K562 (cell line): Measurements from ENCODE around the gene MATK. TPM values are rescaled to one million over a fixed set of nuclear protein-coding genes. Genes with fewer than 3 reads are reported as not detected.

Experiments used
- ATAC-seq: fragments of 200-7000 bp; cut with Tn5 transposase; 3 replicates; pipeline ENCODE4 v1.9.1; 2020; ENCODE audit warnings: moderate library complexity
- BruUV-seq: library from RNA; stranded (reverse); fragments of 400-500 nt; replicated peaks from 2 replicates; lab custom pipeline; 2021; lab: Mats Ljungman, UMichigan
- CTCF ChIA-PET: fragments of 300-600 bp; formaldehyde crosslinking; extraction: SDS; loops from one replicate; lab custom pipeline; 2021; ENCODE audit warnings: low intra/inter-chr PET ratio; lab: Yijun Ruan, JAX
- POLR2A ChIA-PET: fragments of 300-600, 350-650 bp; sonication (Branson Sonifier 250); formaldehyde crosslinking; extraction: SDS; loops from one replicate; lab custom pipeline; 2021; ENCODE audit warnings: antibody characterized with exemption, inconsistent platforms; lab: Yijun Ruan, JAX
- DNase-seq, 4 experiments: peaks; one replicate each; pipeline versions ENCODE4 v3.0.0 to v3.0.0-alpha.2; 2011 to 2018; ENCODE audit warnings: low spot score in 3 of 4, mixed read lengths in 3 of 4; ENCODE audit errors: extremely low read depth in 1 of 4
- FAIRE-seq: peaks from 2 replicates; lab custom pipeline; 2011; peaks lifted over from hg19 to GRCh38; lab: Jason Lieb, UNC
- H2AFZ ChIP-seq: 2 replicates; pipeline ENCODE4 v1.6.0; 2011; ENCODE audit warnings: low read depth, low read length, control low read depth, inconsistent platforms
- H3K27ac ChIP-seq: fragments of 200-600 bp; 3 replicates; pipeline ENCODE4 v1.8.0; 2011; ENCODE audit warnings: low read depth, mild to moderate bottlenecking, control low read depth, inconsistent platforms, low read length, moderate library complexity, mixed read lengths; ENCODE audit errors: extremely low read depth
- H3K27me3 ChIP-seq, 2 experiments: fragments of 300-600 bp in 1 of 2; 2 replicates in 1 of 2; 3 replicates in 1 of 2; pipeline versions ENCODE4 v1.6.0 to v1.8.0; 2011; ENCODE audit warnings: inconsistent platforms in 2 of 2, low read length in 2 of 2, mild to moderate bottlenecking in 1 of 2, mixed read lengths in 1 of 2, moderate library complexity in 1 of 2; ENCODE audit not compliant: control insufficient read depth in 2 of 2, insufficient read depth in 2 of 2
- H3K36me3 ChIP-seq: fragments of 300-600 bp; 3 replicates; pipeline ENCODE4 v1.8.0; 2011; ENCODE audit warnings: mild to moderate bottlenecking, low read length, inconsistent platforms; ENCODE audit not compliant: control insufficient read depth, insufficient read depth
- H3K4me1 ChIP-seq, 2 experiments: fragments of 200-600 bp in 1 of 2; replicated peaks in 1 of 2; 2 replicates in 1 of 2; 3 replicates in 1 of 2; pipeline versions ENCODE4 v1.5.1 to v1.8.0; 2011; ENCODE audit warnings: inconsistent platforms in 2 of 2, low read length in 2 of 2, mild to moderate bottlenecking in 1 of 2, mixed read lengths in 1 of 2, moderate library complexity in 1 of 2; ENCODE audit not compliant: control insufficient read depth in 2 of 2, insufficient read depth in 2 of 2
- H3K4me2 ChIP-seq: 2 replicates; pipeline ENCODE4 v1.6.1; 2011; ENCODE audit warnings: low read length, control low read depth, inconsistent platforms, mixed read lengths; ENCODE audit not compliant: insufficient read depth
- H3K4me3 ChIP-seq: fragments of 200-600 bp; sonication (generic), shearing (Covaris generic); 2 replicates; pipeline ENCODE4 v1.5.1; 2016; ENCODE audit warnings: control low read depth, inconsistent platforms
- H3K79me2 ChIP-seq: fragments of 200-600 bp; 3 replicates; pipeline ENCODE4 v1.8.0; 2011; ENCODE audit warnings: low read length, inconsistent platforms; ENCODE audit not compliant: control insufficient read depth, insufficient read depth
- H3K9ac ChIP-seq, 2 experiments: 2 replicates each; pipeline versions ENCODE4 v1.6.0 to v1.6.1; 2011; ENCODE audit warnings: low read depth in 2 of 2, low read length in 2 of 2, control low read depth in 1 of 2, inconsistent platforms in 1 of 2, mild to moderate bottlenecking in 1 of 2, mixed read lengths in 1 of 2; ENCODE audit not compliant: insufficient read depth in 1 of 2
- H3K9me1 ChIP-seq: one replicate; pipeline ENCODE4 v1.6.0; 2011; ENCODE audit warnings: inconsistent platforms, mild to moderate bottlenecking, low read length, moderate library complexity; ENCODE audit not compliant: control insufficient read depth, insufficient read depth
- H3K9me3 ChIP-seq: replicated peaks from 2 replicates; pipeline ENCODE4 v1.5.1; 2011; ENCODE audit warnings: low read depth, low read length, inconsistent platforms; ENCODE audit not compliant: control insufficient read depth, insufficient read depth
- H4K20me1 ChIP-seq: replicated peaks from 2 replicates; pipeline ENCODE4 v1.6.1; 2011; ENCODE audit warnings: low read length, inconsistent platforms, mixed read lengths; ENCODE audit not compliant: control insufficient read depth, insufficient read depth
- BHLHE40 ChIP-seq: IDR thresholded peaks from 2 replicates; pipeline ENCODE4 v1.6.1; 2011; ENCODE audit warnings: low read length, improper control_type of control experiment
- BRD9 ChIP-seq: fragments of 450-650 bp; IDR thresholded peaks from 2 replicates; pipeline ENCODE4 v1.6.1; 2018; ENCODE audit warnings: low read depth; ENCODE audit not compliant: partially characterized antibody
- HOXB6 ChIP-seq: fragments of 250-450 bp; sonication (Bioruptor Pico); IDR thresholded peaks from 2 replicates; pipeline ENCODE4 v1.5.1; 2022; ENCODE audit warnings: mild to moderate bottlenecking, borderline replicate concordance
- MIER1 ChIP-seq: fragments of 450-650 bp; IDR thresholded peaks from 2 replicates; pipeline ENCODE4 v1.6.1; 2016; ENCODE audit warnings: antibody characterized with exemption, mild to moderate bottlenecking, low read depth
- NR3C1 ChIP-seq: sonication (generic); formaldehyde crosslinking; IDR thresholded peaks from 2 replicates; pipeline ENCODE4 v1.8.1; 2022; ENCODE audit warnings: missing genetic modification reagents
- TCF7 ChIP-seq: sonication (generic); IDR thresholded peaks from 2 replicates; pipeline ENCODE4 v1.6.1; 2016; ENCODE audit warnings: antibody characterized with exemption, borderline replicate concordance
- ZNF23 ChIP-seq: fragments of 250-450 bp; sonication (Bioruptor Pico); IDR thresholded peaks from 2 replicates; pipeline ENCODE4 v1.4.0; 2020; ENCODE audit warnings: mild to moderate bottlenecking
- ZNF239 ChIP-seq: fragments of 250-450 bp; sonication (Bioruptor Pico); IDR thresholded peaks from 2 replicates; pipeline ENCODE4 v1.4.0; 2020; ENCODE audit warnings: mild to moderate bottlenecking
- WGBS: fragments of 100-300 bp; shearing (Covaris generic); methylation state at CpG from one replicate; pipeline ENCODE4 v1.1.6; 2016; ENCODE audit warnings: low coverage, mixed read lengths; ENCODE audit not compliant: insufficient coverage; ENCODE audit errors: missing lambda C conversion rate; 5-methylcytosine and 5-hydroxymethylcytosine counted together
- in situ Hi-C: fragments of 300-500 bp; cut with MboI; formaldehyde crosslinking; loops from 4 replicates; pipeline ENCODE4 v1.15.0; 2018; ENCODE audit warnings: inconsistent platforms, mixed read lengths
- intact Hi-C: fragments of 100-400 bp; cut with micrococcal nuclease; formaldehyde crosslinking; loops from 2 replicates; pipeline ENCODE4 v1.14.2; 2022
- polyA plus RNA-seq, 8 experiments: library from polyadenylated mRNA; depleted of rRNA in 4 of 8; stranded (reverse) in 5 of 8; unstranded in 3 of 8; fragments of >200 nt; fragmentation: Nextera tagmentation in 2 of 8; fragmentation: Illumina TruSeq in 1 of 8; extraction: Ambion mirVana in 2 of 8; extraction: Trizol in 1 of 8; gene quantifications; 2 replicates each; pipeline versions ENCODE4 v1.2.1 to v1.2.3, GENCODE V29; 2011 to 2014; ENCODE audit warnings: inconsistent platforms in 1 of 8, missing spikeins in 1 of 8
- total RNA-seq, 7 experiments: library from RNA; depleted of rRNA in 6 of 7; stranded (reverse); fragments of >200 nt in 6 of 7; fragmentation: Illumina TruSeq in 2 of 7; extraction: Trizol in 2 of 7; gene quantifications; 2 replicates each; pipeline versions ENCODE4 v1.2.1 to v1.2.3, GENCODE V29; 2011 to 2021; ENCODE audit warnings: low replicate concordance in 1 of 7
- TF ChIP-seq, protein P1 (sequence below): sonication (generic); IDR thresholded peaks from 2 replicates; pipeline ENCODE4 v1.6.1; 2016
- TF ChIP-seq, protein P2 (sequence below), 2 experiments: fragments of 450-650 bp; conservative IDR thresholded peaks; 2 replicates each; pipeline ENCODE4 v1.6.1; 2017; ENCODE audit warnings: mild to moderate bottlenecking in 2 of 2, moderate library complexity in 2 of 2

MATK gene
- total and polyA plus RNA-seq, 9 of the 15 experiments (the other 6 are each of a cell fraction or from before 2014, with no cell fraction given), result 0.08 to 41.5 (median 21.4) TPM

DNA sequence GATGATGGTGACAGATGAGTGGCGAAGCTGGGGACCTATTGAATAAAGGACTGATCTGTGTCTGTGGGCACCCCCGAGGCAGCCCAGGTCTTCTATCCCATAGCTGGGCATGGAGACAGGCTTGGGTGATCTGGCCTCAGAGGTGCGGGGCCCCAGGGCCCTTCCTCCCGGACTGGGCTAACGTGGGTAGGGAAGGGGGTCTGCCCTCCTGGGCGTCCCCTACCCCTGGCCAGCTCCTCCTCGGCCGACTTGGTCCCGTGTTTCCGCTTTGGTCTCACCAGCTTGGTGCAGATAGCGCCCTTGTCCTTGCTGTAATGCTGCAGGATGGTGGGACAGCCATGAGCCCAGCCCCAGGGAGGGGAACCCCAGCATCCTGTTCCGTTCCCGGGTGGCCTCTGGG, 3.3 kb downstream of the MATK start:
- in situ Hi-C loops, result no loop called here
- Histone ChIP-seq H3K9me3 (peaks cover 20% of the 10 kb centered on the region), H3K36me3 (peaks cover 28% of the 10 kb centered on the region; the same call in 2 of the 3 replicates), H3K4me2 (no peak overlapping the region), H2AFZ (no peak overlapping the region)
- intact Hi-C loops, result loop anchor here (10.0 kb wide), 1 partner anchor 62 kb away; no protein-coding TSS in a partner anchor
- no peak for FAIRE-seq
- 93% methylated on average over 8 of the region's 13 CpGs for whole genome bisulfite sequencing
- TF ChIP-seq, protein P1, sequence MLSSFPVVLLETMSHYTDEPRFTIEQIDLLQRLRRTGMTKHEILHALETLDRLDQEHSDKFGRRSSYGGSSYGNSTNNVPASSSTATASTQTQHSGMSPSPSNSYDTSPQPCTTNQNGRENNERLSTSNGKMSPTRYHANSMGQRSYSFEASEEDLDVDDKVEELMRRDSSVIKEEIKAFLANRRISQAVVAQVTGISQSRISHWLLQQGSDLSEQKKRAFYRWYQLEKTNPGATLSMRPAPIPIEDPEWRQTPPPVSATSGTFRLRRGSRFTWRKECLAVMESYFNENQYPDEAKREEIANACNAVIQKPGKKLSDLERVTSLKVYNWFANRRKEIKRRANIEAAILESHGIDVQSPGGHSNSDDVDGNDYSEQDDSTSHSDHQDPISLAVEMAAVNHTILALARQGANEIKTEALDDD, result no peak
- TF ChIP-seq MIER1 (no peak), HOXB6 (CRISPR knock-in tag) (no peak), ZNF23 (CRISPR knock-in tag) (no peak), TCF7 (no peak), BHLHE40 (no peak), BRD9 (no peak), ZNF239 (CRISPR knock-in tag) (no peak), NR3C1 (CRISPR knock-in tag) (no peak)
- TF ChIP-seq, protein P2, sequence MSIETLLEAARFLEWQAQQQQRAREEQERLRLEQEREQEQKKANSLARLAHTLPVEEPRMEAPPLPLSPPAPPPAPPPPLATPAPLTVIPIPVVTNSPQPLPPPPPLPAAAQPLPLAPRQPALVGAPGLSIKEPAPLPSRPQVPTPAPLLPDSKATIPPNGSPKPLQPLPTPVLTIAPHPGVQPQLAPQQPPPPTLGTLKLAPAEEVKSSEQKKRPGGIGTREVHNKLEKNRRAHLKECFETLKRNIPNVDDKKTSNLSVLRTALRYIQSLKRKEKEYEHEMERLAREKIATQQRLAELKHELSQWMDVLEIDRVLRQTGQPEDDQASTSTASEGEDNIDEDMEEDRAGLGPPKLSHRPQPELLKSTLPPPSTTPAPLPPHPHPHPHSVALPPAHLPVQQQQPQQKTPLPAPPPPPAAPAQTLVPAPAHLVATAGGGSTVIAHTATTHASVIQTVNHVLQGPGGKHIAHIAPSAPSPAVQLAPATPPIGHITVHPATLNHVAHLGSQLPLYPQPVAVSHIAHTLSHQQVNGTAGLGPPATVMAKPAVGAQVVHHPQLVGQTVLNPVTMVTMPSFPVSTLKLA (conservative IDR thresholded peaks at IDR 0.05), result no peak
- TF ChIP-seq, all 486 proteins: peak for 0
- Histone ChIP-seq H3K4me3 (no peak overlapping the region), H3K27me3 (no peaks in the 10 kb centered on the region), H3K9ac (no peak overlapping the region), H3K79me2 (peaks cover 18% of the 10 kb centered on the region), H3K4me1 (peaks cover 0 to 47% of the 10 kb centered on the region in 2 experiments; a peak in 2 of 5 replicates), H3K9me1 (no peaks in the 10 kb centered on the region), H3K27ac (no peak overlapping the region), H4K20me1 (no peaks in the 10 kb centered on the region)
- DNase-seq, result no peak
- no peak for ATAC-seq
- ChIA-PET CTCF (no interaction called here), POLR2A (interaction anchor here (0.9 to 1.1 kb wide), 2 partner anchors 8 to 13 kb away, joined by 3 to 4 read pairs; no protein-coding TSS in a partner anchor)
- no TSS peak for BruUV-seq
